ENCODE measurements around the gene ZNF335. TPM values are rescaled to one million over a fixed set of nuclear protein-coding genes. Genes with fewer than 3 reads are reported as not detected.
"Not testable (repeated sequence)": the region's sequence is repeated elsewhere in the genome, so short reads cannot be mapped to it uniquely, and the experiment has no call there.

The ZNF335 gene
- total and polyA plus RNA-seq, 2 experiments from 2014 or later: 6.9 to 10.8 TPM

DNA sequence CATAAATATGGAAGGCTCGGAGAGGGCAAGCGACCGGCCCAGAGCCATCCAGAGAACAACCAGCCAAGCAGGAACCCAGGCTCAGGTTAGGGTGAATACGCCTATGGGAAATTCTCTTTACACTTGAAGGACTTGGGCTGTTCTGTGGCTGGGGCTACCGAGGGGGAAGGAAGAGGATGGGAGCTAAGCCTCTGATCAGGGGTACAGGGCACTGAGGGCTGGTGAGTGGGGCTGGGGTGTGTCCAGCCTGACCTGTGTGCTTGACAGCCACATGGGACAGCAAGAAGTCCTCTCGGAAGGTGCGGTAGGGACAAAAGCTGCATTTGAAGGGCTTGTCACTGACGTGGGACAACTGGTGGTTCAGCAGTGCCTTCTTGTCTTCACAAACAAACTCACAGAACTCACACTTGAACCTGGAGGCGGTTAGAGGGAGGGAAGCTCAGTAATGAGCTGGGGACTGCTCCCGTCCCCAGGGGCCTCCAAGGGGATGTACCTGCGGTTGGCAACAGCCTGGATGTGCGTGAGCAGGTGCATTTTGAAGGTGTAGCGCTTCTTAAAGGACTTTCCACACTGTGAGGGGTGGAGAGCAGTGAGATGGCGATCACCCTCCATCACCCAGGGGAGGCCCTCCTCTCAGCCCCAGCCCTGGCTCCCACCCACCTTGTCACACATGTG is 11.9 kb downstream of the ZNF335 start:
- no peaks in the 10 kb centered on the region for H4K20me1 ChIP-seq (ENCODE audit: insufficient read depth)
- H3K9me3 ChIP-seq (ENCODE audit: low read depth): no peaks in the 10 kb centered on the region
- no peaks in the 10 kb centered on the region for H3K27me3 ChIP-seq (replicated peaks; ENCODE audit: insufficient read depth)
- no peak overlapping the region for H3K9ac ChIP-seq
- no peak overlapping the region for H3K4me3 ChIP-seq
- no peak overlapping the region for H2AFZ ChIP-seq
- DNase-seq: no peak
- no peak overlapping the region for H3K27ac ChIP-seq
- no peaks in the 10 kb centered on the region for H3K79me2 ChIP-seq (ENCODE audit: insufficient read depth)
- H3K36me3 ChIP-seq (ENCODE audit: low read depth): peaks cover 30% of the 10 kb centered on the region; the same call in 1 of the 2 replicates
- no peaks in the 10 kb centered on the region for H3K4me1 ChIP-seq (ENCODE audit: insufficient read depth)
- no peak overlapping the region for H3K4me2 ChIP-seq (ENCODE audit: unreplicated experiment)
- H3K9me2 ChIP-seq (ENCODE audit: insufficient read depth): no peaks in the 10 kb centered on the region
- TF ChIP-seq EZH2phosphoT487 (IDR thresholded peaks at IDR 0.05; ENCODE audit: insufficient read depth, low read depth) (no peak), EZH2 (IDR thresholded peaks at IDR 0.05; ENCODE audit: insufficient read depth, poor library complexity, severe bottlenecking) (no peak)
- in situ Hi-C loops (cut with MboI): loop anchor here (10.0 kb wide), 1 partner anchor 135 kb away; the partner anchor contains the start of gene TNNC2
- no peaks in the 10 kb centered on the region for H3F3A ChIP-seq (ENCODE audit: insufficient read depth)
- 96 to 98% methylated on average over 14 of the region's 14 CpGs for WGBS, 2 experiments (ENCODE audit: low coverage in 1 of 2, low lambda C conversion rate in 2 of 2, missing lambda C conversion rate in 2 of 2)

DNA sequence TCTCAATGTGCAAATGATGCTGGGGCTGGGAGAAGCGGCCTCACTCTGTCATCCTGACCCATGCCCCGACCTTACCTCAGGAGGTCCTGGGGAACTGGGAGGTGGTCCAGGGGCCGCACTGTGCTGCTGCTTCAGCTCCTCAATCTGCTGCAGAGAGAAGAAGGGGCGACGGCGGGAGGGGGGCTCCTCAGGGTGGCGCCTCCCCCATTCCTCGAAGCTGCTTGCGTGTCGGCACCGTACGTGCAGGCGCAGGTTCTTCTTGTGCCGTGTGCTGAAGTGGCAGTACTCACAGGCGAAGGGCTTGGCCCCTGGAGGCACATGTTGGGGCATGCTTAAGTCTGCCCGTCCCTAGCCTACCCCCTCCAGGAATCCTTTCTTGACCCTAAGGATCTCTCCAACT is 12.9 kb downstream of the ZNF335 start:
- no peak for TF ChIP-seq EZH2phosphoT487 (IDR thresholded peaks at IDR 0.05; ENCODE audit: insufficient read depth, low read depth)
- TF ChIP-seq EZH2 (IDR thresholded peaks at IDR 0.05; ENCODE audit: insufficient read depth, poor library complexity, severe bottlenecking): no peak
- H3K9me3 ChIP-seq (ENCODE audit: low read depth): no peaks in the 10 kb centered on the region
- H3K27me3 ChIP-seq (replicated peaks; ENCODE audit: insufficient read depth): no peaks in the 10 kb centered on the region
- peaks cover 24% of the 10 kb centered on the region; the same call in 1 of the 2 replicates for H3K36me3 ChIP-seq (ENCODE audit: low read depth)
- no peaks in the 10 kb centered on the region for H3F3A ChIP-seq (ENCODE audit: insufficient read depth)
- in situ Hi-C loops (cut with MboI): loop anchor here (10.0 kb wide), 1 partner anchor 134 kb away; the partner anchor contains the start of gene TNNC2
- H3K4me1 ChIP-seq (ENCODE audit: insufficient read depth): no peaks in the 10 kb centered on the region
- H3K9ac ChIP-seq: no peak overlapping the region
- no peaks in the 10 kb centered on the region for H3K9me2 ChIP-seq (ENCODE audit: insufficient read depth)
- H2AFZ ChIP-seq: no peak overlapping the region
- H3K4me2 ChIP-seq (ENCODE audit: unreplicated experiment): no peak overlapping the region
- DNase-seq: no peak
- H3K4me3 ChIP-seq: no peak overlapping the region
- H4K20me1 ChIP-seq (ENCODE audit: insufficient read depth): no peaks in the 10 kb centered on the region
- WGBS, 2 experiments (ENCODE audit: low coverage in 1 of 2, low lambda C conversion rate in 2 of 2, missing lambda C conversion rate in 2 of 2): 90 to 92% methylated on average over 16 of the region's 16 CpGs
- no peaks in the 10 kb centered on the region for H3K79me2 ChIP-seq (ENCODE audit: insufficient read depth)
- no peak overlapping the region for H3K27ac ChIP-seq

DNA sequence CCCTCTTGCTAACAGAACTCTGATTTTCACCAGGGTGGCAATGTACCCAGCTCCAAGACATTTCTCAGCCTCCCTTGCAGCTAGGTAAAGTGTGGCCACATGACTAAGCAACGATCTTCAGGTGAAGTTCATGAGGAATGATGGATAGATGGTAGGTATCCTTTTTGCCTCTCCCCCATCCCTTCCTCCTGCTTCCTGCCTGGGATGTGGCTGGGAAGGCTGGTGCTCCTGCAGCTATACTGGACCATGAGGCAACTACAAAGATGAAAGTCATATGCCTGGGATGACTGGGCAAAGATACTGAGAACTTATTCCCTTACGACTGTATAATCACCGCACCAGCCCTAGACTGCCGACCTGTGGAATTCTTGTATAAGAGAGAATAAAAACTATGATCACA is 13.4 kb downstream of the ZNF335 start:
- Histone ChIP-seq H2AFZ (no peak overlapping the region), H3K36me3 (ENCODE audit: low read depth) (peaks cover 26% of the 10 kb centered on the region; the same call in 1 of the 2 replicates), H3K27me3 (replicated peaks; ENCODE audit: insufficient read depth) (no peaks in the 10 kb centered on the region), H3F3A (ENCODE audit: insufficient read depth) (no peaks in the 10 kb centered on the region), H3K4me3 (no peak overlapping the region), H3K4me2 (ENCODE audit: unreplicated experiment) (no peak overlapping the region), H3K9ac (no peak overlapping the region), H3K9me2 (ENCODE audit: insufficient read depth) (no peaks in the 10 kb centered on the region), H3K4me1 (ENCODE audit: insufficient read depth) (no peaks in the 10 kb centered on the region), H3K79me2 (ENCODE audit: insufficient read depth) (no peaks in the 10 kb centered on the region), H4K20me1 (ENCODE audit: insufficient read depth) (no peaks in the 10 kb centered on the region), H3K9me3 (ENCODE audit: low read depth) (no peaks in the 10 kb centered on the region), H3K27ac (no peak overlapping the region)
- DNase-seq: no peak
- no peak for TF ChIP-seq EZH2 (IDR thresholded peaks at IDR 0.05; ENCODE audit: insufficient read depth, poor library complexity, severe bottlenecking)
- TF ChIP-seq EZH2phosphoT487 (IDR thresholded peaks at IDR 0.05; ENCODE audit: insufficient read depth, low read depth): no peak
- in situ Hi-C loops (cut with MboI): loop anchor here (10.0 kb wide), 1 partner anchor 134 kb away; the partner anchor contains the start of gene TNNC2
- WGBS, 2 experiments (ENCODE audit: low coverage in 1 of 2, low lambda C conversion rate in 2 of 2, missing lambda C conversion rate in 2 of 2): 96 to 98% methylated on average over 4 of the region's 4 CpGs

DNA sequence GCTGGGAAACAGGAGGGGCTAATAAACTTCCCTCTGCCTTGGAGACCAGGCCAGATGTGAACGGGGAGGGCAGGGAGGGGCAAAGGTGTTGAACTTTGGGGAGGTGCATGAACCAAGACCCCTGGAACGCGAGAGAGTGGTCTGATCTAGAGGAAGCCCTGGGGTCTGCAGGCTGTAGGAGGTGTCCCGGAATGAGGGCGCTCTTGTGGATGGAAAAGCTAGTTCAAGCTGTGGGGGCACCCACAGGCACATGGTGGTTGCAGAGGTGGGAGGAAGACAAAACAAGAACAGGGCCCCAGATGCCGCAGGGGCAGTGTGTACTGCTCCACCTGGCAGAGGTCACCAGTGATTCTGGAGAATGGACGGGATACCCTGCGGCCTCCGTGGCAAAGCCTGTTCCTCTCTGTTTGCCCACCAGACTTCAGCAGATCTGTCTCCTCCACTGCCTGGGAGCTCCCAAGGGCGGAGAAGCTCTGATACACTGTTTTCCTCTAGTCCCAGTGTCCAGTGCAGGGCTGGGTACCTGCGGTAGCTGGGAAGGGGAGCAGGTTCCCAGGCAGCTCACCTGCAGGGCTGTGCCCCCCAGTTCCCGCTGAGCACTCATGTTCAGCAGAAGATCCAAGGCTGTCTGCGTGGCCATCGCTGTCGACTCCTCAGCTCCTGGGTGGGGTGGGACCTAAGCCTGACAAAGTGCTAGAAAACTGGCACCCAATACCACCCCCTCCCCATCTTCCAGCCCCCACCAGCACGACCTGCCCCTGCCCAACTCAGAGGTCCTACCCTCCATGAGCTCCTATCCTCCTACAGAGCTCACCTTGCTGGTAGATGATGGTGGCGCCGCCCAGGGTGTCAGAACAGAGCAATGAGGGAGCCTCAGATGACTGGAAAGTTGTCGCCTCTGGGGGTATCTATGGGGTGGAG is 14.7 kb downstream of the ZNF335 start:
- in situ Hi-C loops (cut with MboI): loop anchor here (10.0 kb wide), 1 partner anchor 132 kb away; the partner anchor contains the start of gene TNNC2

DNA sequence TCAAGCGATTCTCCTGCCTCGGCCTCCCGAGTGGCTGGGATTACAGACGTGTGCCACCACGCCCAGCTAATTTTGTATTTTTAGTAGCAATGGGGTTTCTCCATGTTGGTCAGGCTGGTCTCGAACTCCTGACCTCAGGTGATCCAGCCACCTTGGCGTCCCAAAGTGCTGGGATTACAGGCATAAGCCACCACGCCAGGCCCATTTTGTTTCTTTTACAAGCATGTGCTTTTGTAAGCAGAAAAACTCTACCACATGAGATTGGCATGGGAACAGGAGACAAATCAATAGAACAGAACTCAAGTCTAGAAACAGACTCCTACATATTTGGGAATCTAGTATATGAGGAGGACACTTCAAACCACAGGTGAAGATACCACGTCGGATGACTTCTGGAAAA is 15.7 kb downstream of the ZNF335 start:
- in situ Hi-C loops (cut with MboI): loop anchor here (10.0 kb wide), 1 partner anchor 132 kb away; the partner anchor contains the start of gene TNNC2

More for the DNA sequence above, 14.7 kb downstream of the ZNF335 start:
- DNase-seq: no peak
- Histone ChIP-seq H3K9me2 (ENCODE audit: insufficient read depth) (no peaks in the 10 kb centered on the region), H3K4me1 (ENCODE audit: insufficient read depth) (no peaks in the 10 kb centered on the region), H4K20me1 (ENCODE audit: insufficient read depth) (no peaks in the 10 kb centered on the region), H3K4me3 (no peak overlapping the region), H2AFZ (no peak overlapping the region), H3K4me2 (ENCODE audit: unreplicated experiment) (no peak overlapping the region), H3F3A (ENCODE audit: insufficient read depth) (no peaks in the 10 kb centered on the region), H3K9me3 (ENCODE audit: low read depth) (no peaks in the 10 kb centered on the region), H3K9ac (no peak overlapping the region), H3K36me3 (ENCODE audit: low read depth) (peaks cover 31% of the 10 kb centered on the region; the same call in 1 of the 2 replicates), H3K79me2 (ENCODE audit: insufficient read depth) (no peaks in the 10 kb centered on the region), H3K27ac (no peak overlapping the region), H3K27me3 (replicated peaks; ENCODE audit: insufficient read depth) (no peaks in the 10 kb centered on the region)
- 75 to 76% methylated on average over 19 of the region's 19 CpGs for WGBS, 2 experiments (ENCODE audit: low coverage in 1 of 2, low lambda C conversion rate in 2 of 2, missing lambda C conversion rate in 2 of 2)
- TF ChIP-seq EZH2 (IDR thresholded peaks at IDR 0.05; ENCODE audit: insufficient read depth, poor library complexity, severe bottlenecking): no peak
- no peak for TF ChIP-seq EZH2phosphoT487 (IDR thresholded peaks at IDR 0.05; ENCODE audit: insufficient read depth, low read depth)

More for the DNA sequence above, 15.7 kb downstream of the ZNF335 start:
- not testable (repeated sequence) for H3K4me2 ChIP-seq (ENCODE audit: unreplicated experiment); H3K9ac ChIP-seq; H3K27ac ChIP-seq; H2AFZ ChIP-seq; H3F3A ChIP-seq (ENCODE audit: insufficient read depth); H3K4me1 ChIP-seq (ENCODE audit: insufficient read depth); H3K79me2 ChIP-seq (ENCODE audit: insufficient read depth); H3K9me3 ChIP-seq (ENCODE audit: low read depth); DNase-seq; H3K9me2 ChIP-seq (ENCODE audit: insufficient read depth); H3K27me3 ChIP-seq (replicated peaks; ENCODE audit: insufficient read depth); H3K4me3 ChIP-seq; H4K20me1 ChIP-seq (ENCODE audit: insufficient read depth)
- 76 to 80% methylated on average over 10 of the region's 10 CpGs for WGBS, 2 experiments (ENCODE audit: low coverage in 1 of 2, low lambda C conversion rate in 2 of 2, missing lambda C conversion rate in 2 of 2)
- H3K36me3 ChIP-seq (ENCODE audit: low read depth): peaks cover 27% of the 10 kb centered on the region; the same call in 1 of the 2 replicates
